SU-DHL-6 (cell line): ENCODE data around the gene KLHL9.

Experiments
- CTCF ChIP-seq: fragments of 200-600 bp; sonication (generic); IDR thresholded peaks from one replicate; pipeline ENCODE4 v1.5.1; 2017; ENCODE audit warnings: antibody characterized with exemption, mild to moderate bottlenecking, low read length, moderate library complexity; ENCODE audit not compliant: insufficient read depth, poor library complexity, severe bottlenecking
- EZH2phosphoT487 ChIP-seq: fragments of 200-600 bp; sonication (generic), shearing (Covaris generic); conservative IDR thresholded peaks from 2 replicates; pipeline ENCODE4 v1.6.1; 2018; ENCODE audit warnings: mild to moderate bottlenecking, antibody characterized with exemption, low read length, moderate library complexity, mixed read lengths

GRCh38 chr9:21331676-21332402, 3.4 kb downstream of the KLHL9 start:
- no peak for TF ChIP-seq EZH2phosphoT487
- no peak for TF ChIP-seq CTCF
